ENCODE measurements around the gene NYAP1. TPM values are rescaled to one million over a fixed set of nuclear protein-coding genes. Genes with fewer than 3 reads are reported as not detected.

The NYAP1 gene
- total and polyA plus RNA-seq, 2 of the 8 experiments (the other 6 are each of a cell fraction or from before 2014, with no cell fraction given): 1.9 to 4.6 TPM

DNA sequence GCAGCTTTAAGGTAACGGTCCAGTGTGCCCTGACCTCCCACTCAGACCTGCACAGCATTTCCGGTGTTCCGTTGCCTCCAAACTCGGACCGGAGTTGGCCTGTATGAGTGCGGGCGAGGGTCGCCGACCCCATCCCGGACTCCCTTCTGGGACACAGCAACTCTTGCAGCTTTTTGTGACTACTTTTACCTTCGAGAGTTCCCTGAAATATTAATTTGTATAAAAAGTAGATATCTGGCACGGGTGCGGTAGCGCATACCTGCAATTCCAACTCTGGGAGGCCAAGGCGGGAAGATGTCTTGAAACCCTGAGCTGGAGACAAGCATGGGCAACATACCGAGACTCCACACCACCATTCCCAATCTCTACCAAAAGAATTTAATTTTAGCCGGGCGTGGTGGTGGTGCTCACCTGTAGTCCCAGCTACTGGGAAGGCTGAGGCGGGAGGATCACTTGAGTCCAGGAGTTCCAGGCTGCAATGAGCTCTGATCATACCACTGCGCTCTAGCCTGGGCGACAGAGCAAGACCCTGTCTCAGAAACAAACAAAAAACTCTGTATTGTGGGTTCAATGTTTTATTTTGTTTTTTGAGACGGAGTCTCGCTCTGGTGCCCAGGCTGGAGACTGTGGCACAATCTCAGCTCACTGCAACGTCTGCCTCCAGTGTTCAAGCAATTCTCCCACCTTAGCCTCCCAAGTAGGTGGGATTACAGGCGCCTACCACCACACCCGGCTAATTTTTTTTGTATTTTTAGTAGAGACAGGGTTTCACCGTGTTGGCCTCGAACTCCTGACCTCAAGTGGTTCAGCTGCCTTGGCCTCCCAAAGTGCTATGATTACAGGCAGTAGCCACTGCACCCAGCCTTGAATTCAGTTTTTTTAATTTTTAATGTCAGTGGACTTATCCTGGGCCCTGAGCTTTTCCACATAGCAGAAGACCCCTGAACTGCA lies 46.3 kb upstream of the NYAP1 start:
- H3K79me1 ChIP-seq (ENCODE audit: low read depth, low read length): no peaks in the 10 kb centered on the region; the same call in none of the 2 replicates
- H3K14ac ChIP-seq (ENCODE audit: insufficient read length): no peak overlapping the region
- no peak overlapping the region for H2BK120ac ChIP-seq (replicated peaks; ENCODE audit: low read depth, low read length)
- peak overlapping the region in 1 of 4 experiments; percentile 86; a peak in 1 of 8 replicates for H3K4me3 ChIP-seq (ENCODE audit: extremely low read depth in 1 of 4, insufficient read depth in 2 of 4, low read depth in 3 of 4, low read length in 4 of 4)
- H2BK12ac ChIP-seq (ENCODE audit: low read depth, low read length): 0 out of 2 replicates have a peak overlapping the region, but pooled peaks have one; percentile 33
- peak overlapping the region; percentile 15; the same call in 1 of the 2 replicates for H2AK5ac ChIP-seq (ENCODE audit: low read depth, low read length)
- H2AFZ ChIP-seq (ENCODE audit: low read length): no peak overlapping the region
- no peak overlapping the region for H3K23ac ChIP-seq (ENCODE audit: insufficient read length)
- peaks cover 0 to 28% of the 10 kb centered on the region in 2 experiments; a peak in 2 of 4 replicates for H3K79me2 ChIP-seq (ENCODE audit: control insufficient read depth in 1 of 2, insufficient read depth in 2 of 2, low read length in 2 of 2)
- FAIRE-seq (no peak), DNase-seq (ENCODE audit: low read depth in 1 of 2, low spot score in 2 of 2) (no peak)
- H3K9ac ChIP-seq (replicated peaks in 1 of 4; ENCODE audit: extremely low read depth in 1 of 4, low read depth in 3 of 4, low read length in 3 of 4): no peak overlapping the region
- H3K56ac ChIP-seq (replicated peaks; ENCODE audit: insufficient read length, low read depth, low read length): no peak overlapping the region
- peak overlapping the region in 1 of 2 experiments; percentile 97; a peak in 2 of 4 replicates for H3K4me2 ChIP-seq (ENCODE audit: insufficient read depth in 1 of 2, low read depth in 2 of 2, low read length in 2 of 2)
- H3K23me2 ChIP-seq (ENCODE audit: low read depth, low read length): no peaks in the 10 kb centered on the region; the same call in 1 of the 2 replicates
- H3K18ac ChIP-seq (ENCODE audit: extremely low read depth, low read length): no peak overlapping the region
- CTCF ChIA-PET (ENCODE audit: partially characterized antibody): interaction anchor here (1.1 to 1.8 kb wide), 7 partner anchors 8 to 126 kb away, joined by 3 to 7 read pairs (median 4); partner anchors contain the start of gene MEPCE
- H3K36me3 ChIP-seq (ENCODE audit: control insufficient read depth in 2 of 4, insufficient read depth in 4 of 4, low read length in 3 of 4): peaks cover 2 to 27% (median 18%) of the 10 kb centered on the region in 4 experiments; a peak in 6 of 8 replicates
- H4K8ac ChIP-seq (ENCODE audit: extremely low read depth, insufficient read depth, low read length): peak overlapping the region; percentile 82
- no peak overlapping the region for H2BK15ac ChIP-seq (ENCODE audit: low read length)
- peaks cover 0 to 5% (median 2%) of the 10 kb centered on the region in 4 experiments; a peak in 4 of 7 replicates for H3K4me1 ChIP-seq (replicated peaks in 1 of 4; ENCODE audit: control insufficient read depth in 3 of 4, insufficient read depth in 4 of 4, low read length in 3 of 4)
- H2BK20ac ChIP-seq (ENCODE audit: low read length): no peak overlapping the region
- POLR2A ChIA-PET (ENCODE audit: partially characterized antibody): interaction anchor here (0.8 to 5.2 kb wide), 13 partner anchors 8 to 149 kb away, joined by 3 to 55 read pairs (median 4); partner anchors contain the start of genes FBXO24, LRCH4, MEPCE and ZCWPW1
- H3K4ac ChIP-seq (replicated peaks; ENCODE audit: insufficient read length, low read depth, low read length): peak overlapping the region; percentile 88
- peak overlapping the region; percentile 51 for H4K5ac ChIP-seq (ENCODE audit: insufficient read length, low read depth, low read length)
- TF ChIP-seq, protein P1, sequence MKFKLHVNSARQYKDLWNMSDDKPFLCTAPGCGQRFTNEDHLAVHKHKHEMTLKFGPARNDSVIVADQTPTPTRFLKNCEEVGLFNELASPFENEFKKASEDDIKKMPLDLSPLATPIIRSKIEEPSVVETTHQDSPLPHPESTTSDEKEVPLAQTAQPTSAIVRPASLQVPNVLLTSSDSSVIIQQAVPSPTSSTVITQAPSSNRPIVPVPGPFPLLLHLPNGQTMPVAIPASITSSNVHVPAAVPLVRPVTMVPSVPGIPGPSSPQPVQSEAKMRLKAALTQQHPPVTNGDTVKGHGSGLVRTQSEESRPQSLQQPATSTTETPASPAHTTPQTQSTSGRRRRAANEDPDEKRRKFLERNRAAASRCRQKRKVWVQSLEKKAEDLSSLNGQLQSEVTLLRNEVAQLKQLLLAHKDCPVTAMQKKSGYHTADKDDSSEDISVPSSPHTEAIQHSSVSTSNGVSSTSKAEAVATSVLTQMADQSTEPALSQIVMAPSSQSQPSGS (IDR thresholded peaks at IDR 0.05; ENCODE audit: low read length): no peak
- TF ChIP-seq, protein P2, sequence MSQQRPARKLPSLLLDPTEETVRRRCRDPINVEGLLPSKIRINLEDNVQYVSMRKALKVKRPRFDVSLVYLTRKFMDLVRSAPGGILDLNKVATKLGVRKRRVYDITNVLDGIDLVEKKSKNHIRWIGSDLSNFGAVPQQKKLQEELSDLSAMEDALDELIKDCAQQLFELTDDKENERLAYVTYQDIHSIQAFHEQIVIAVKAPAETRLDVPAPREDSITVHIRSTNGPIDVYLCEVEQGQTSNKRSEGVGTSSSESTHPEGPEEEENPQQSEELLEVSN (IDR thresholded peaks at IDR 0.05): no peak
- no peak for TF ChIP-seq JUND (IDR thresholded peaks at IDR 0.05; ENCODE audit: low read length)
- TF ChIP-seq TCF12 (IDR thresholded peaks at IDR 0.05; ENCODE audit: low read depth, low read length): no peak
- no peak for TF ChIP-seq CBX8 (IDR thresholded peaks at IDR 0.05; ENCODE audit: borderline replicate concordance, low read depth, low read length)
- no peak for TF ChIP-seq SIX5 (IDR thresholded peaks at IDR 0.05; ENCODE audit: low read depth, low read length)
- TF ChIP-seq TEAD4 (IDR thresholded peaks at IDR 0.05; ENCODE audit: low read depth, low read length): no peak
- H3K9me3 ChIP-seq (ENCODE audit: insufficient read depth in 2 of 2, low read depth in 1 of 2, low read length in 1 of 2): no peaks in the 10 kb centered on the region
- peak overlapping the region; percentile 48 for H4K91ac ChIP-seq (replicated peaks; ENCODE audit: insufficient read length, low read length)
- no peaks in the 10 kb centered on the region for H3K27me3 ChIP-seq (replicated peaks in 1 of 4; ENCODE audit: control insufficient read depth in 3 of 4, extremely low read depth in 1 of 4, insufficient read depth in 3 of 4, low read length in 3 of 4)
- peaks cover 4 to 6% of the 10 kb centered on the region in 2 experiments for H4K20me1 ChIP-seq (replicated peaks in 1 of 2; ENCODE audit: control insufficient read depth in 1 of 2, insufficient read depth in 2 of 2, low read length in 2 of 2)
- H2BK5ac ChIP-seq (ENCODE audit: low read depth, low read length): no peak overlapping the region
- WGBS, 2 experiments (ENCODE audit: extremely low coverage in 1 of 2, insufficient coverage in 1 of 2, insufficient read length in 1 of 2, insufficient replicate concordance in 2 of 2, low coverage in 1 of 2, low lambda C conversion rate in 2 of 2, missing lambda C conversion rate in 1 of 2): 93% methylated on average over 27 of the region's 28 CpGs; no CpG with 5 or more reads in 1 of the 2 experiments
- H3K27ac ChIP-seq (ENCODE audit: low read depth, low read length): no peak overlapping the region

Data from H1 (cell line).